GM19023 (cell line): ENCODE data around the gene RNMT.
"Not testable (repeated sequence)": the region's sequence is repeated elsewhere in the genome, so short reads cannot be mapped to it uniquely, and the experiment has no call there.

ENCODE experiments used
- ATAC-seq: cut with Tn5 transposase; IDR thresholded peaks from one replicate; pipeline ENCODE4 v1.9.1; 2021; ENCODE audit warnings: mild to moderate bottlenecking, moderate library complexity; ENCODE audit not compliant: unreplicated experiment

Gene RNMT

DNA sequence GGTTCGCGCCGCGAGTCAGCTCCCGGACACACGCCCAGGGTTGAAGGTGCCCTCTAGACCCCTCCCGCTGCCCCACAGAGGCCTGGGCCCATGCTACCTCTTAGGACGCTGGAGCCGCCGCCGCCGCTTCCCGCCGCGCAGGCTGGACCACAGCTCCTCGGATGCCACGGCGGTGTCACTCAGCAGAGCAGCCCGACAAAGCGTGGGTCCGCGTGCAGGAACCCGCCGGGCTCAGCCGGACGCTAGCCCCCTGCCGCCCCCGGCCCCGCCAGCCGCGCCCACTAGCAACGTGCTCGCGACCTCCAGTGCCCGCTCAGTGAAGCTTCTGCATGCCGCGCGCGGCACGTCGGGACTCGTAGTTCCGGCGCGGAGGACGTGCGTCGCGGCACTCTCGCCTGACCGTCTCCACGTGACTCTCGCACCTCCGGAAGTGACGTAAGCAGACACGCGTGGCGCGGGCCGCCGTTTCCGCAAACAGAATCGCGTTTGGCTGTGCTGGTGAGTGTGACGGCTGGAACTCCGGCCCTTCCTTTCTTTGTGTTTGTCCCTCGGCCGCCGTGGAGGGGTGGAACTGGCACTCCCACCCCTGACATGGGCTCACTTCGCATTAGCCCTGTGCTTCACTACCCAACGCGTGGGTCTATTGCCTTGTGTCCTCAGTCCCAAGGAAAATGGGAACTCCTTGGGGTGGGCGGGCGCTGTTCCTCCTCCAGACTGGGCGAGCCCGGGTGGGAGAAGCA is at the start of gene RNMT, which contains the start of gene FAM210A:
RNMT (plus strand) TSS at position 442 of the 740 bp plus-strand sequence. CDS start 4,845 bp downstream, outside the sequence.
FAM210A (minus strand) TSS at position 327 of the 740 bp plus-strand sequence. CDS start 44,481 bp downstream, outside the sequence.
- peak; percentile 92 for ATAC-seq

DNA sequence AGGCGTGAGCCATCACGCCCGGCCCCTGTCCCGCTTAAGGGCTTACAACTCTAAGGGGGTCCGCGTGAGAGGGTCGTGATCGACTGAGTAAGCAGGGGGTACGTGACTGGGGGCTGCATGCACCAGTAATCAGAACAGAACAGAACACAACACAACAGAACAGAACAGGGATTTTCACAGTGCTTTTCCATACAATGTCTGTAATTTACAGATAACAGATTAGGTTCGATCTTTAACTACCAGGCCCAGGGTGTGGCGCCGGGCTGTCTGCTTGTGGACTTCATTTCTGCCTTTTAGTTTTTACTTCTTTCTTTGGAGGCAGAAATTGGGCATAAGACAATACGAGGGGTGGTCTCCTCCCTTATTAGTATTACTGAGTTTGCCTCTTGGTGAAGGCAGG is 49.1 kb upstream of the RNMT start:
- not testable (repeated sequence) for ATAC-seq

- ATAC-seq: no peak
Measured at GRCh38 chr18:13680612-13681011, 45.9 kb upstream of the RNMT start.

- no peak for ATAC-seq
Measured at GRCh38 chr18:13681701-13682100, 44.8 kb upstream of the RNMT start.

DNA sequence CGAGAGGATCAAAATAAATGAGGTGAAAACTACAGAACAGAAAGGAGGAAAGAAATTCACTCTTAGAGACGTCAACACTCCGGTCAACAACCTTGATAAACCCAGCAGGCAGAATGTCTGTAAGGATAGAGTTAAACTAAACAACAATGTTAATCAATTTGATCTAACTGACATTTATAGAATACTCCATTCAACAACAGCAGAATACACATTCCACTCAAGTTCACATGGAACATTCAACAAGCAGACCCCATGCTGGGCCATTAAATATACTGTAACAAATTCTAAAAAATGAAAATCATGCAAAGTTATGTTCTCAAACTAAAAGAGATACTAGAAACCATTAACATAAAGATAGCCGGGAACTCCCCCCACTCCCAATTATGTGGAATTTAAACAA is 41.9 kb upstream of the RNMT start:
- ATAC-seq: no peak

DNA sequence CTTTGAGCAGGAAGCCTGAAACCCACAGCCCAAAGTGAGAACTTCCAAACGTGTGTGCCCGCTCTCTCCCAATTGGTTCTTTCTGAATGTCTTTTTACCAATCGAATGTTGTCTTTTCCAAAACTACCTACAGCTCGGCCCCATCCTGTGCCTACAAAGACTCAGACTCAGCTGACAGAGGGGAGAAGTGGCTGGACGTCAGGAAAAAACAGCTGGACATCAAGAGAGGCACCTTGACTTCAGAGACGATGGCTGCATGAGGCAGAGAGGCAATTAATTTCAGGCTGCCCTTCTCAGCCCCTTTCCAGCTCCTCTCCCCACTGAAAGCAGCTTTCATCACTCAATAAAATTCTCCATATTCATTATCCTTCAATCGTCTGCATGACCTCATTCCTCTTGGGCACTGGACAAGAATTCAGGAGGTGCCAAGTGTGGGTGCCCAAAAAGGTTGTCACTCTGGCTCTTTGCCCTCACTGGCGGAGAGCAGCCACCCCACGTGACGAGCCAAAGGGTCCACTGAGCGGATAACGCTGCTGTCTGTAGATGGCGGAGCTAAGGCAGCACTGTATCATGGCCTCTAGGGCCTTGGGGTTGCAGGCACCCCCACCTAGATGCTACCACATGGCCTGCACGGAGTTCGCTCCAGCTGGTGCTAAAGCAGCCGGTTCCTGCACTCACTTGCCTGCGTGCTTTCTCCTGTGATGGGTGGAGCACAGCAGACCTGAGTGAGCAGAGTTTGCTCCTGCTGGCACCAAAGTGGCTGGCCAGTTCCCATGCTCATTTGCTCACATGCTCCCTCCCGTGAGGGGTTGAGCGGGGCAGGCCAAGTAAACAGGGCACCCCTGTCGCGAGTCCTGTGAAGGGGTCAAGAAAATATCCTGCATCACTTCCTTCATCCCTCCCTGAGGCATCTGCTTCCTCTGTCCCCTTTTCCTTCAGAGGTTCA is 38.0 kb upstream of the RNMT start:
- no peak for ATAC-seq

DNA sequence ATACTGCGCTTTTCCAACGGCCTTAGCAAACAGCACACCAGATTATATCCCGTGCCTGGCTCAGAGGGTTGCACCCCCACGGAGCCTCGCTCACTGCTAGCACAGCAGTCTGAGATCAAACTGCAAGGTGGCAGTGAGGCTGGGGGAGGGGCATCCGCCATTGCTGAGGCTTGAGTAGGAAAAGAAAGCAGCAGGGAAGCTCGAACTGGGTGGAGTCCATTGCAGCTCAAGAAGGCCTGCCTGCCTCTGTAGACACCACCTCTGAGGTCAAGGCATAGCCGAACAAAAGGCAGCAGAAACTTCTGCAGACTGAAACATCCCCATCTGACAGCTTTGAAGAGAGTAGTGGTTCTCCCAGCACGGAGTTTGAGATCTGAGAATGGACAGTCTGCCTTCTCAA is 36.4 kb upstream of the RNMT start:
- not testable (repeated sequence) for ATAC-seq

- not testable (repeated sequence) for ATAC-seq
Measured at GRCh38 chr18:13695337-13695736, 31.1 kb upstream of the RNMT start.

GRCh38 chr18:13696961-13697360 is 29.5 kb upstream of the RNMT start:
- no peak for ATAC-seq

- no peak for ATAC-seq
Measured at GRCh38 chr18:13700153-13700552, 26.3 kb upstream of the RNMT start.

GRCh38 chr18:13703899-13704298 is 22.6 kb upstream of the RNMT start:
- ATAC-seq: no peak

DNA sequence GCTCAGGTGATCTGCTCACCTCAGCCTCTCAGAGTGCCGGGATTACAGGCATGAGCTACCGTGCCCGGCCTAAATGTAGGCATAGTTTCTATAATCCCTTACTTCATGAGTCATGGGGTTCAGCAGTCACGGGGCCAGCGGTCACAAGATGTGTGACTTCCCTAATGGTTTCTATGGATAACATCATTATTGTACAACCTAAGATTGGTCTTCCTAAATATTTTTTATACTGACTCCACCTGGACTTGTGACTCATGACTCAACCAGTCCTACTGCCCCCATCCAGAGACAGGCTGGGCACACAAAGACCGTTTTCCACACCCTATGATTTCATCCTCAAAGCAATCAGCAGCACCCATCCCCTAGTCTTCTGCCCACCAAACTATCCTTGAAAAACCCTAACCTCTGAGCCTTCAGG is 16.1 kb upstream of the RNMT start:
- ATAC-seq: no peak

- no peak for ATAC-seq
Measured at GRCh38 chr18:13712400-13713131, 13.9 kb upstream of the RNMT start.

- no peak for ATAC-seq
Measured at GRCh38 chr18:13713455-13714055, 12.9 kb upstream of the RNMT start.

DNA sequence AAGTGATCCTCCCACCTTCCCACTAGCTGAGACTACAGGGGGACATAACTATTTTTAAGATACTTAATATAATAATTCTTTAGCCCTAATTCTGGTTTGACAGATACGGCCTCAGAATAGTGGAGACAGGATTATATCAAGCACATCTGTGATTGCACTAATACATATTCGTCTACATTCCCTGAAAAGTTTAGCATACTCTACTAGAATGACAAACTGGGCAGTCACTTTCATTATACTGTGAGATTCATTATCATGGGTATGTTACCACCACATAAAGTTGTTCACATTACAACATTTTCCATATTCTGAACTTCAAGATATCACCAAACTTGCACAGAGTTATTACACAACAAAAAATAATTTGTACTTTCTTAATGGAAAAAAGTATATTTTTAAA is 11.1 kb upstream of the RNMT start:
- no peak for ATAC-seq

GRCh38 chr18:13716916-13717315 is 9.6 kb upstream of the RNMT start:
- no peak for ATAC-seq

DNA sequence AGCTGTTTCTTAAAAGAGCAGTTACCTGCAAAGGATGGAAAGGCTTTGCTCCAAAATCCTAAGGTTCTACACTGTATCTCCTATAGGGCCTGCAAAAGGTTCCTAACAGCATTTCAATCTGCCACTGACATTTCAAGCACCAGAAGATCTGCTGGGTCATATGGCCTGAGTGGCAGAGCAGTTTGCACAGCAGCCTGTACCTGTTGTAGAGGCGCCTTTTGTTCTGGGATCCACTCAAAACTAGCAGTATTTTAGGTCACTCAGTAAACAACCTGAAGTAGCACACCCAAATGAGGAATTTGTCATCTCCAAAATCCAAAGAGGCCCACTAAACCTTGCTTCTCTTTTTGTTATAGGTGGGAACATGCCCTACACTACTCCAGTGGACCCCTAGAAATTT is 6.3 kb upstream of the RNMT start:
- ATAC-seq: no peak

DNA sequence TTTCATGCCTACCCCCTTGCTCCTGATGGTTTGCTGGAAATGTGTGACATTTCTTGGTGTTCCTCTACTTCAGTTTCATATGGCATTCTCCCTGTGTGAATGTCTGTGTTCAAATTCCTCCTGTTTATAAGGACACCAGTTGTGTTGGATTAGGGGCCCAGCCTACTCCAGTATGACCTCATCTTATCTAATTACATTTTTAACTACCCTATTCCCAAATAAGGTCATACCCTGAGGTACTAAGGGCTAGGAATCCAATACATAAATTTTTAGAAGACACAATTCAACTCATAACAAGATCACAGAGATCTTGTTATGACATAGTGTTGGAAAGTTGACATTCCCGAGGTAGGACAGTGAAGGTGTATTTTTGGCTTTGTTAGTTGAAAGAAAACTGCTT is 5.6 kb upstream of the RNMT start:
- ATAC-seq: no peak

- peak; percentile 13 for ATAC-seq
Measured at GRCh38 chr18:13725566-13726231, 774 bp upstream of the RNMT start.

- ATAC-seq: peak; percentile 24
Measured at GRCh38 chr18:13726972-13727331, 479 bp downstream of the RNMT start.
